Frontal cortex (tissue), 4 donors: ENCODE results near the gene CCNB2. TPM values are rescaled to one million over a fixed set of nuclear protein-coding genes. Genes with fewer than 3 reads are reported as not detected.
"Not testable (repeated sequence)": the region's sequence is repeated elsewhere in the genome, so short reads cannot be mapped to it uniquely, and the experiment has no call there.

Source experiments
- DNase-seq, 2 donors: peaks; one replicate each; pipeline ENCODE4 v3.0.0; 2012; ENCODE audit warnings: low spot score in 2 of 2
- FAIRE-seq: peaks from 2 replicates; lab custom pipeline; 2012; peaks lifted over from hg19 to GRCh38; lab: Jason Lieb, UNC
- small RNA-seq: library from RNA; depleted of rRNA; stranded (forward); fragments of <200 nt; gene quantifications from one replicate; pipeline ENCODE3, GENCODE V24; 2014
- total RNA-seq: library from RNA; depleted of rRNA; stranded (reverse); fragments of >200 nt; gene quantifications from one replicate; pipeline ENCODE4 v1.2.3, GENCODE V29; 2014
- donor health status: control.
- donor health status: control.
- donor health status: control.

Gene CCNB2
- total RNA-seq, 1 donor from 2014 or later, result 4.9 TPM

DNA sequence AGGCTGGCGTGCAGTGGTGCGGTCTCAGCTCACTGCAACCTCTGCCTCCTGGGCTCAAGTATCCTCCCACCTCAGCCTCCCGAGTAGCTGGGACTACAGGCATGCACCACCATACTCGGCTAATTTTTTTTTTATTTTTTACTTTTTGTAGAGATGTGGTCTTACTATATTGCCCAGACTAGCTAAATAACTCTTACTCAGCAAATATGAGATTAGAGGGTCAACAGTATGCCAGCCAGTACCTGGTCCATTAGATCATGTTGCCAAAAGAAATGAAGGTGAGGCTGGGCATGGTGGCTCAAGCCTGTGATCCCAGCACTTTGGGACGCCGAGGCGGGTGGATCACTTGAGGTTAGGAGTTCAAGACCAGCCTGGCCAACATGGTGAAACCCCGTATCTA, 57.1 kb downstream of the CCNB2 start:
- DNase-seq, FAIRE-seq: not testable (repeated sequence)

DNA sequence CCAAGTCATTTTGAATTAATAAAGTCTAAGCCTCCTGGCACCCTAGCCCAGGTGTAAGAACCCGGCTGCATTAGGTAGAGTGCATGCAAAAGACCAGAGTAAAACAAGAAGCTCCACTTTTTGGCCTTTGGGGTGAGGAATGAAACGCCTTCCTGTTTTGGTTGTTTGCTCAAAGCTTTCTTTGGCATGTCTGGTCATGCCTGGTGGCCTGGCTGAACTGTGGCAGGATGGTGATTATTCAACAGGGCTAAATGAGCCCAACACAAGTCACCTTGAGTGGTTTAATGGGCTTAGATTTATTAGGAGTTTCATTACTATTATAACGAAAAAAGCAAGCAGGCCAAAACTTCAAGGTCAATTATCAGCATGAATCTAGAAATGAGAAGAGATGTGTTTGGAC, 60.8 kb downstream of the CCNB2 start:
- FAIRE-seq (no peak), DNase-seq (no peak)

DNA sequence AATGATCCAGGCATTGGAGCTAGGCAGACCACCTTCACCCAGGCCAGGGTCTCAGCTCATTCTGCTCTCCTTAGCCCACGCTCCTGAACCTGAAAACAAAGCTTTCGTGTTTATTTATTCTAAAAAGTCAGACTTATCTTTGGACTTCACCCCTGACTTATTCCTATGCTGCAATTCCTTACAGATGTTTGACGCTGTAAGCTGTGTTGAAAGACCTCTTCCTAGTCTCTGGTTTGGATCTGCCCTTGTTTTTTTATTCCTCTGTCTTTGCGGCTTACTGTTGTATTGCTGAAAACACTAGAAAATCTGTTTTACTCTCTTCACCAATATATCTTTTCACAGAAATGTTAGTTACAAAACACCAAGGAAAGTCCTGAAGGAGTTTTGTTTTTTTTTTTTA, 61.2 kb downstream of the CCNB2 start:
- no peak for DNase-seq
- FAIRE-seq, result no peak

DNA sequence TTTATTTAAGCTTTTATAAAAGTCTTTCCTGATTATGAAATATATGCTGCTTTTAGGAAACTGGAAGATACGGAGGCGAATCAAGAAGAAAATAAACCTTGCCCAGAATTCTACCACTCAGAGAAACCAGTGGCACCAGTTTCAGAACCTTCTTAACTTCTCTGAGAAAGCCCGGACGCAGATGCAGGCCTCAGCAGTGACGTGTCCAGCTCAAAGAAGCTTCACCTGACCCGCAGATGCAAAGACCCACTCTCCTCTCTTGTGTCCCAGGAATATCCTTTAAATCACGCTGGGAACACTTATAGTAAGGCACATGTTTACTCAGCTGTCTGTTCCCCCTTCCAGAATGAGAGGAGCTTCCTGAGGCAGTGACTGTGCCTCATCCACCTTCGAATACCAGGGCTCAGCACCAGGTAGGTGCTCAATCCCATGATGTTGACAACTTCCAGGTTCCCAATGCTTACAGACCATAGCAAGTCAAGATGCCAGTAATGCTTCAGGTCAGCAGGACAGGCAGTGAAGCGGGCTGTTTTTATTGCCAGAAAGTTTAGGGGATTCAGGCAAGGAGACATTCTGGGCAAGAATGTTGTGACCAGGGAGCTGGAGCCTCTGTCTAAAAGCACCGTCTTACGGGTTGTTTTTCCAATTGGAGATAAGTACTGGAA, 61.8 kb downstream of the CCNB2 start:
- no peak for FAIRE-seq
- DNase-seq, result no peak

DNA sequence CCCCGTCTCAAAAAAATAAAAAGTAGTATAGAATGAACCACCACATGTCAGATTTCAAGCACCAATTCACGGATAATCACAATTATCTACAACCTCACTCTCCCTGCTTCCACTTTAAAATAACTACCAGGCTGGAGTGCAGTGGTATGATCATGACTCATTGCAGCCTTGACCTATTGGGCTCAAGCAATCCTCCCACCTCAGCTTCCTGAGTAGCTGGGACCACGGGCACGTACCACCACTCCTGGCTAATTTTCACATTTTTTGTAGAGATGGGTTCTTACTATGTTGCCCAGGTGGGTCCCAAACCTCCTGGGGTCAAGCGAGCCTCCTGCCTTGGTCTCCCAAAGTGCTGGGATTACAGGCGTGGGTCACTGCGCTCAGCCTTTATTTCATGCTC, 63.6 kb downstream of the CCNB2 start:
- FAIRE-seq, result no peak

DNA sequence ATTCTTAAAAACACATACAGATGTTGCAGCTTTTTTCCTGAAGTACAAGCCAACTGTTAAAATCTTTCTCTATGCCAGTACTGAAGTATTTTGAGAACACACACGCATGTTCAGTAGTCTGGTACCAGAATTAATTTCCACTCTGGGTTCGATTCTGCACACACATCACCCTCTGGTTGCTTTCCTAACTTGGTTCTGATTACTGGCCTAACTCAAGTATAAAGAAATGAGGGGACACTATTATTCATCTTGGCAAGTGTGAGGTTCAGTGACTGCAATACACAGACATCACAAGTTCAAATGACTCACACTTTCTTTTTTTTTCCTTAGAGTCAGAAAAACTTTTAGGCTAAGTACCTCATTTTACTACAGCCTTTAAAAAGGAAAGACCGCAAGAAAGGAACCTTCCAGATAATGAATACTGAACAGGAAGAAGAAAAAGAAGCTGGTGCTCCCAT, 64.3 kb downstream of the CCNB2 start:
- no peak for DNase-seq

More for the DNA sequence above, 63.6 kb downstream of the CCNB2 start:
- DNase-seq, result no peak

DNA sequence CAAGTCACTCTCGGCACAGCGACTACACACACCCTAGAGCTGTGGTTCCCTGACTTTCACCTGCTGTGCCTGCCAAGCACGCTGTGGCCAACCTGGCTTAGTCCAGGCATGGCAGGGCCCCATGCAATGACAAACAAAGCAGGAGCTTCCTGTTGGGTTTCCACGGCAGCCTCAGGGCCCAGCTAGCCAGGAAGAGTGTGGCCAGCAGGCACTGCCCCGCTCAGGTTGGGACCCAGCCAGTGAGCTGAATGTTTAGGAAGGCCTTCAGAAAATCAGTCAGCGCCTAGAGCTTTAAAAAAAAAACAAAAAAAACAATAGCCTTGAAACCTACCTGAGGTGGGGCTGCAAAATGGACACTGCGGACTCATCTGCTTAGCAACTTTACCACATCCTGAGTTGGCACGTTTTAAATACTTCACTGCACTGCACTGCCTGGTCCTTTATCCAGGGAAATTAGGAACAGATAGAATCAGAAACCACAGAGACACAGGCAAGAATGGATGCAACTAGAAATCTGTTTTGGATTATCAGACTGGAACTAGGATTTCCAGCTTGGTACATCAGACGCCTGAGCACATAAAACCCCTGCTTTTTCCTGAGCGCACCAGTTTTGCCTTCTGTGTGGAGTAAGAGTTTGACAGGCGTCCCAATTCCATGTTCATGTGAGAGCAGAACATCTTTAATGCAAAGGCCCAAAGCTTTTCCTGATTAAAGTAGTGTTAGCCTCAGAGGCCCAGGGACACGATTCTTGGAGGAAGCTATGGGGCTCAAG, 65.5 kb downstream of the CCNB2 start:
- DNase-seq, result no peak
- FAIRE-seq, result no peak

More for the DNA sequence above, 64.3 kb downstream of the CCNB2 start:
- FAIRE-seq, result no peak

DNA sequence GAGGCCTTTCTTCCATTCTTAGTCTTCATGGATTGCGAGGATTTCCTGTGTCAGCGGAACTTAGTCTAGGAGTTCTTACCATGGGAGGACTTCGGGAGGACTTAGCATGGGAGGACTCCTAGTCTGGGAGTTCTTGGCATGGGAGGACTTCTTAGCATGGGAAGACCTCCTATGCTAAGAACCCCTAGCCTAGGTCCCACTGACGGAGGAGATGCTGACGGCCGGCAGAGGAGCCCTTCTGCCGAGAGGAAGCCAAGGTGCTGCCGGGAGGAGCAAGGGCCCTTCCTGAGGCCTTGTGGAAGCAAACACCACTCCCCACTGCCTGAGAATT, 66.1 kb downstream of the CCNB2 start:
- FAIRE-seq (no peak), DNase-seq (no peak)

DNA sequence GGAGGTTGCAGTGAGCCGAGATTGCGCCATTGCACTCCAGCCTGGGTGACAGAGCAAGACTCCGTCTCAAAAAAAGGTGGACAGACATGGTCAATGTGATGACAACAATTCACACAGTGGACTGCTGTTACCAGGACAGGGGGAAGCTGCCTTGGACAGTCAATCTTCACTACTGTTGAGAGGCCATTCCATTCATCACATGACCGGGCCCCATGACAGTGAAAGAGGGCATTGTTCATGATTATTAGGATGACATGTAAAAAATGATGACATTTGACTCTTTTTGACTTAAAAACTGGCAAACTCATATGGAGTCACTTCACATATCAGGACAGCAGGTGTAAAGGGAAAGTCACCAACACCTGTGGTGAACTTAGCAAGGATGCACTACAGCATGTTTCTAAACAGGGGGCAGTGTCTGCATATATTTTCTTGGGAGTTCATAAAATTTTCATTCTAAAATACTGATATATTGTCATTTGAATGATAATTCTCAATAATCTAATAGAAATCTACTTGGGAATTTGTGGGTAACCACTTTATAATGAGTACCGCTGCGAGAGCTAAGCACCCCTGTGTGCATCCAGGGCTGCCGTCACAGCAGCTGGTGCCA, 67.4 kb downstream of the CCNB2 start:
- DNase-seq (no peak), FAIRE-seq (no peak)

DNA sequence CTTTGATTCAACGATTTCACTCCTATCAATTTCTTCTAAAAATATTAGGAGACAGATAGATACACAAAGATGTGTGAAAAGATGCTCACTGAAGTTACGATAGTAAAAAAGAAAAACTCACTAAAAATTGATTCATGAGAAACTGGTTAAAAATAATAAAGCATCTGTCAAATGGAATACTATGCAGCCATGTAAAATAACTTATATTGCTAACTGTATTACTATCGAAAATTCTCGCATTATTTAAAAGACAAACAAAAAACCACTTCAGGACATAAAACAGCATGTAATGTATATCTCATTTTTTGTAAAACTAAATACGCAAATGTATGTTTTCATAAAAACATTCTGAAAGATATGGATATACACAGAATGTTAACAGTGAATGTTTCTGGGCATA, 68.2 kb downstream of the CCNB2 start:
- no peak for FAIRE-seq
- no peak for DNase-seq

DNA sequence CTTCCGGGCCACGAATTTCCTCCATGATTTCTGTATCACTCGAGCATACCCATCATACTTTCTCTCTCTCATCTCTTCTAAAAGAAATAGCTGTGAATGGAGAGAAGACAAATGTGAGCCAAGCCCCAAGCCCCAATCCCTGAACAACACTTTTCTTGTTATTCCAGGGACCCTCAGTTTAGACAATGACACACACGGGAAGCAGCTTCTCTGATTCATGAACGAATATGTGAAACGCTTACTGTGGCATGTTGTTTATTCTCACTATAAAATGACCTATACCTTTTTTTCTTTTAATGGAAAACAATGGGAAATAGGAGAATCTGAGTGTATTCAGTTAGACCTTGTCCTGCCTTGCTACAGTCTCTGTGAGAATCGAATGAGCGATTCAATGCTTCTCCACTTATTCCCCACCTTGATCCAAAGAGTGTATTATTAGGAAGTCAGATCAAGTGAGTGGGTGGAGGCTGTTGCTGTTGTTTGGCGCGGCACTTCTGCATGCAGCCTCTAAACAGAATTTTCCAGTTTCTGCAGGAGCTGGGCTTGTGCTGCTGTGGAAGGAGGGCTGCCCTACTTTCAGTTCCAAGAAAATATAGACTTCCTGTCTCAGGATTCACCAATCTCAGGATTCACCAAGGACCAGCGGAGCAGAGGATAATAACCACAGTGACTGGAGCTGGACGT, 69.3 kb downstream of the CCNB2 start:
- FAIRE-seq (no peak), DNase-seq (no peak)

Small RNA genes within 50 kb of the gene (small RNA-seq; reads per million reads assigned to genes)
- gene MIR2116, result 0.10 reads per million

Other genes starting within 250 kb of the CCNB2 start
- gene SLTM, start 171.5 kb upstream of the CCNB2 start, total RNA-seq, result 78.3 TPM
- 33.0 TPM for gene RNF111, start 117.5 kb upstream of the CCNB2 start, total RNA-seq
- gene LDHAL6B, start 101.7 kb downstream of the CCNB2 start, total RNA-seq, result not detected